ENCODE results near the gene MRTFB.

GRCh38 chr16:14238756-14239155 lies 167.6 kb downstream of the MRTFB start:
- TF ChIP-seq POLR2A (IDR thresholded peaks at IDR 0.05; ENCODE audit: low read length) (no peak), GATA1 (IDR thresholded peaks at IDR 0.05; ENCODE audit: low read depth, low read length) (no peak)

Data from erythroblast (primary cell).